Spleen (tissue), 11 donors: ENCODE results near the gene SLC25A1. TPM values are rescaled to one million over a fixed set of nuclear protein-coding genes. Genes with fewer than 3 reads are reported as not detected.
"Not testable (repeated sequence)": the region's sequence is repeated elsewhere in the genome, so short reads cannot be mapped to it uniquely, and the experiment has no call there.

Source experiments
- DNase-seq: peaks from one replicate; pipeline ENCODE4 v3.0.0-alpha.2; 2020
- H3K27ac ChIP-seq, 8 donors: fragments of 200-600 bp; sonication (generic) in 7 of 8; 1 replicate in 4 of 8; 2 replicates in 4 of 8; pipeline versions ENCODE4 v1.5.0 to v1.8.0; 2016 to 2021; ENCODE audit warnings: inconsistent platforms in 4 of 8, mild to moderate bottlenecking in 4 of 8, moderate library complexity in 1 of 8
- H3K27me3 ChIP-seq, 7 donors: fragments of 200-600 bp; sonication (generic) in 6 of 7; replicated peaks in 1 of 7; 1 replicate in 4 of 7; 2 replicates in 3 of 7; pipeline versions ENCODE4 v1.5.0 to v1.8.0; 2016 to 2021; ENCODE audit warnings: inconsistent platforms in 3 of 7, mild to moderate bottlenecking in 1 of 7
- H3K36me3 ChIP-seq, 6 donors: fragments of 200-600 bp; sonication (generic) in 5 of 6; 1 replicate in 4 of 6; 2 replicates in 2 of 6; pipeline versions ENCODE4 v1.5.0 to v1.8.0; 2016 to 2021; ENCODE audit warnings: inconsistent platforms in 2 of 6
- H3K4me1 ChIP-seq, 6 donors: fragments of 200-600 bp; sonication (generic) in 5 of 6; 1 replicate in 3 of 6; 2 replicates in 3 of 6; pipeline versions ENCODE4 v1.5.0 to v1.8.0; 2016 to 2021; ENCODE audit warnings: inconsistent platforms in 3 of 6
- H3K4me3 ChIP-seq, 8 donors: fragments of 200-600 bp; sonication (generic) in 7 of 8; 1 replicate in 4 of 8; 2 replicates in 4 of 8; pipeline versions ENCODE4 v1.5.0 to v1.8.0; 2016 to 2021; ENCODE audit warnings: inconsistent platforms in 4 of 8, mild to moderate bottlenecking in 4 of 8, moderate library complexity in 2 of 8
- H3K9me3 ChIP-seq, 8 donors: fragments of 200-600 bp; sonication (generic) in 7 of 8; 1 replicate in 4 of 8; 2 replicates in 4 of 8; pipeline versions ENCODE4 v1.5.0 to v1.8.0; 2016 to 2021; ENCODE audit warnings: inconsistent platforms in 4 of 8
- CTCF ChIP-seq, 11 experiments: fragments of 200-600 bp in 7 of 11; fragments of 450-650 bp in 4 of 11; sonication (generic) in 4 of 11; IDR thresholded peaks in 8 of 11; conservative IDR thresholded peaks in 3 of 11; 1 replicate in 7 of 11; 2 replicates in 4 of 11; pipeline versions ENCODE4 v1.4.0 to v1.8.0; 2016 to 2021; ENCODE audit warnings: antibody characterized with exemption in 11 of 11, inconsistent platforms in 4 of 11, mild to moderate bottlenecking in 1 of 11
- POLR2A ChIP-seq, 3 donors: fragments of 450-650 bp; IDR thresholded peaks; one replicate each; pipeline ENCODE4 v1.5.1; 2017; ENCODE audit warnings: antibody characterized with exemption in 3 of 3, mild to moderate bottlenecking in 1 of 3
- POLR2AphosphoS5 ChIP-seq, 3 donors: sonication (generic); formaldehyde crosslinking; IDR thresholded peaks; one replicate each; pipeline ENCODE4 v1.5.1; 2017; ENCODE audit warnings: antibody characterized with exemption in 3 of 3
- WGBS, 5 donors: extraction: QIAGEN DNeasy Blood & Tissue Kit in 3 of 5; methylation state at CpG; one replicate each; pipeline versions ENCODE4 v1.1.5 to v1.1.7; 2013 to 2018; 5-methylcytosine and 5-hydroxymethylcytosine counted together
- intact Hi-C: fragments of 100-400 bp; cut with DNase I; formaldehyde crosslinking; loops from one replicate; pipeline ENCODE4 v1.15.0; 2023; ENCODE audit warnings: low total_unique reads
- polyA plus RNA-seq, 3 donors: library from polyadenylated mRNA; stranded (reverse); fragments of 200-250 nt; gene quantifications; one replicate each; pipeline ENCODE4 v1.2.1, GENCODE V29; 2013
- total RNA-seq, 7 donors: library from RNA; depleted of rRNA in 3 of 7; stranded (reverse); fragments of >200 nt in 3 of 7; fragmentation: NEBNext Ultra II Directional in 4 of 7; extraction: Animal tissue kit (Norgen Biotek cat#: 25700) in 4 of 7; gene quantifications; one replicate each; pipeline versions ENCODE4 v1.1.0 to v1.2.1, GENCODE V29; 2016 to 2021
- donor health status: healthy with polysubstance abuse.
- donor health status: DM: no; HTN: no; CAD: no; lungs with moderate emphysema.
- donor health status: DM: no; HTN: no; CAD: no.
- donor health status: Bipolar disorder and iron deficiency.
- donor health status: healthy.
- donor health status: DM: no; HTN: no; CAD: no.
- donor health status: DM: yes; HTN: yes; CAD: no.

Gene SLC25A1
- total and polyA plus RNA-seq, 10 donors, result 23.5 to 59.7 (median 35.9) TPM

GRCh38 chr22:19203834-19204233, 25.3 kb upstream of the SLC25A1 start:
- no peak for DNase-seq
- intact Hi-C loops, result no loop called here
- no peak for TF ChIP-seq POLR2A (IDR thresholded peaks at IDR 0.05)
- TF ChIP-seq POLR2AphosphoS5 (IDR thresholded peaks at IDR 0.05), result no peak
- no peak for TF ChIP-seq CTCF (IDR thresholded peaks at IDR 0.05 in 8 of 11, conservative IDR thresholded peaks at IDR 0.05 in 3 of 11)
- Histone ChIP-seq H3K4me1 (no peaks in the 10 kb centered on the region), H3K27me3 (no peaks in the 10 kb centered on the region), H3K9me3 (no peaks in the 10 kb centered on the region), H3K4me3 (no peak overlapping the region), H3K27ac (no peak overlapping the region), H3K36me3 (peaks cover 0 to 86% (median 0%) of the 10 kb centered on the region in 6 donors)
- WGBS, 5 donors, result 80 to 91% (median 88%) methylated on average over 8 of the region's 8 CpGs

DNA sequence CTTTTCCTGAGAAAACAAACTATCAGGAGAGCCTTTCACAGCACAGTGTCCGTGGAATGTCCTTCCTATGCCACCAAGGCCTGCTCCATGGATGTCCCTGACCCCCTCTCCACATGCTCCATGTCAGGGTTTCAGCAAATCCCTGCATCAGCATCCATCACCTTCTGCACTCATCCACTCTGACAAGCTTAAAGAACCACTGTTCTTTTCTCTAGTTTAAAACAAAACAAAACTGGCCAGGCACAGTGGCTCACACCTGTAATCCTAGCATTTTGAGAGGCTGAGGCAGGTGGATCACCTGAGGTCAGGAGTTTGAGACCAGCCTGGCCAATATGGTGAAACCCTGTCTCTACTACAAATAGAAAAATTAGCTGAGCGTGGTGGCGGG, 24.3 kb upstream of the SLC25A1 start:
- H3K4me1 ChIP-seq, H3K9me3 ChIP-seq, H3K27me3 ChIP-seq, DNase-seq, H3K4me3 ChIP-seq, intact Hi-C loops, H3K27ac ChIP-seq: not testable (repeated sequence)
- H3K36me3 ChIP-seq, result peaks cover 0 to 86% (median 0%) of the 10 kb centered on the region in 6 donors
- WGBS, 5 donors, result 81 to 92% (median 87%) methylated on average over 3 of the region's 3 CpGs

DNA sequence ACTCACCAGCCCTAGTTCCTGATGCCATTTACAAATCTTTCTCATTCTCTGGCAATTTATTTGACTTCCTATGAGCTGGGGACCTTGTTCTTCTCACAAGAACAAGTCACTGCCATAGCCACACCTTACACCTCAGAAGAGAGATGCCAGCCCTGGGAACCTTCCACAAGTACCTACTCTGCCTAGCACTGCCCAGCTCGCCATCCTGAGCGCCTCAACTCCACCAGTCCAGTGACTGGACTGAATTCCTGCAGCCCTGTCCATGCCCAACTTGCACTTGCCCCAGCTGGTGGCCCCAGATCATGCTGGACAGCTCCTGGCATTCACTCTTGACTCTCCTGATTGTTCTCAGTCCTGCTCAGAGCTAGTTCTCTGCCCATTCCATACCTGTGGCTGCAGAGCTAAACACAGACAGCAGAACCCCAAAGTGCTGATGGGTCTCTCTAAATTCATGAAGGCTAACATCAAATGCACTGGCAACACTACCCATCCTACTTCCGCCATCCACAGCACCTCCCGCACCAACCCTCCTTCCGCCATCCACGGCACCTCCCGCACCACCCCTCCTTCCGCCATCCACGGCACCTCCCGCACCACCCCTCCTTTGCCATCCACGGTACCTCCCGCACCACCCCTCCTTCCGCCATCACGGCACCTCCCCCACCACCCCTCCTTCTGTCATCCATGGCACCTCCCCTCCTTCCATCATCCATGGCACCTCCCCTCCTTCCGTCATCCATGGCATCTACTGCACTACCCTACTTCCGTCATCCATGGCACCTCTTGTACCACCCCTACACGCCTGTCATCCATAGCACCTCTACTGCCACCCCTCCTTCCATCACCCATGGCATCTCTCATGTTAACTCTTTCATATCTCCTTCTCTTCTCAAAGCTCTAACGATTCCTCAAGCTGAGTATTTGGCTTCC, 23.6 kb upstream of the SLC25A1 start:
- Histone ChIP-seq H3K27me3 (no peaks in the 10 kb centered on the region), H3K4me1 (no peaks in the 10 kb centered on the region), H3K4me3 (no peak overlapping the region), H3K9me3 (no peaks in the 10 kb centered on the region), H3K27ac (no peak overlapping the region), H3K36me3 (peaks cover 0 to 86% (median 0%) of the 10 kb centered on the region in 6 donors)
- intact Hi-C loops, result no loop called here
- TF ChIP-seq POLR2A (IDR thresholded peaks at IDR 0.05) (no peak), POLR2AphosphoS5 (IDR thresholded peaks at IDR 0.05) (no peak), CTCF (IDR thresholded peaks at IDR 0.05 in 8 of 11, conservative IDR thresholded peaks at IDR 0.05 in 3 of 11) (no peak)
- DNase-seq, result no peak
- WGBS, 5 donors, result 92 to 94% (median 92%) methylated on average over 18 of the region's 18 CpGs

DNA sequence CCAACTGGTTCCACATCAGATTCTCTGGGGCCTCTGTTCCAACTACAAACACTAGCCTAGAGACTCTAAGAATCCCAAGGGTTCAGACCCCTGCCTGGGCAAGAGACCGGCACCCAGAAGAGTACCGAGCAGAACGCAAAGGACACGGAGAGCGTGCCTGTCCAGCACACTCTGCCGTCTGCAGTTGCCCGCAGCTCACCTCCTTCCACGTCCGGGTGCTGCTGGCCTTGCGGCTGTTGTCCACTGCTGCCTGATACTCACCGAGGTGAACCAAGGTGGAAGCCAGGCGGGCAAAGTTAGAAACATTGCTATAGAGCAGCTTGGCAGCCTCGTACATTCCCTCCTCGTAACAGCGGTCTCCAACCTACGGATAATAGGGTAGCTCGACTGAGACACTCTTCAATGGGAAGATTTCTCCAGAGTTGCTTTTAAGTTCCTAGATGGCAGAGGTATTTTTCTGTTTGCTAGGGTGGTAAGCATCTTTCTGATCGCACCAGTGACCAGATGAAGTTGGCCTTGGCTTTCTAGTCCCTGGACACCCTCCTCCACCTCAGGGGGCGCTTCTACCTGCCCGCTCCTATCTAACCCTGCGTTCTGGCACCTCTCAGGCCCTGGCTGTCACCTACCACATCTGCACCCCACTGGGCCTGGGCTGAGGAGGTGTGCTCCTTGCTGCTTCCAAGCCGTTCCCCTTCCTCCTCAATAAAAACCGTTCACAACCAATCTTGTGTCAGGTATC, 22.8 kb upstream of the SLC25A1 start:
- TF ChIP-seq POLR2AphosphoS5 (IDR thresholded peaks at IDR 0.05) (no peak), CTCF (IDR thresholded peaks at IDR 0.05 in 8 of 11, conservative IDR thresholded peaks at IDR 0.05 in 3 of 11) (no peak), POLR2A (IDR thresholded peaks at IDR 0.05) (no peak)
- Histone ChIP-seq H3K27me3 (no peaks in the 10 kb centered on the region), H3K9me3 (no peaks in the 10 kb centered on the region), H3K27ac (no peak overlapping the region), H3K36me3 (peaks cover 0 to 86% (median 0%) of the 10 kb centered on the region in 6 donors), H3K4me1 (no peaks in the 10 kb centered on the region), H3K4me3 (no peak overlapping the region)
- DNase-seq, result no peak
- intact Hi-C loops, result no loop called here
- WGBS, 5 donors, result 91 to 96% (median 95%) methylated on average over 23 of the region's 23 CpGs
